Chondrocyte (in vitro differentiated cells): Measurements from ENCODE around the gene KCNQ1OT1. TPM values are rescaled to one million over a fixed set of nuclear protein-coding genes. Genes with fewer than 3 reads are reported as not detected.

Experiments used
- DNase-seq: peaks from one replicate; pipeline ENCODE4 v3.0.0; 2021; ENCODE audit warnings: mixed read lengths, low spot score
- H3K27ac Mint-ChIP-seq: one replicate; pipeline ENCODE4 v1.8.0; 2021; ENCODE audit warnings: mild to moderate bottlenecking, moderate library complexity, mixed read lengths; ENCODE audit not compliant: unreplicated experiment
- H3K27me3 Mint-ChIP-seq: 2 replicates; pipeline ENCODE4 v1.8.0; 2021; ENCODE audit warnings: low read depth, mixed read lengths
- H3K36me3 Mint-ChIP-seq: 2 replicates; pipeline ENCODE4 v1.8.0; 2021; ENCODE audit warnings: low read depth, mixed read lengths
- H3K4me1 Mint-ChIP-seq: 2 replicates; pipeline ENCODE4 v1.8.0; 2021; ENCODE audit warnings: low read depth, mild to moderate bottlenecking, mixed read lengths
- H3K4me3 Mint-ChIP-seq: one replicate; pipeline ENCODE4 v1.8.0; 2021; ENCODE audit warnings: mild to moderate bottlenecking, moderate library complexity, mixed read lengths; ENCODE audit not compliant: unreplicated experiment
- H3K9me3 Mint-ChIP-seq: 2 replicates; pipeline ENCODE4 v1.8.0; 2021; ENCODE audit warnings: low read depth, mixed read lengths
- CTCF ChIP-seq: fragments of 200-600 bp; sonication (generic); IDR thresholded peaks from 2 replicates; pipeline ENCODE4 v1.5.0; 2021; ENCODE audit warnings: antibody characterized with exemption, mild to moderate bottlenecking, moderate library complexity
- total RNA-seq: library from RNA; stranded (reverse); gene quantifications from 3 replicates; pipeline ENCODE4 v1.2.1, GENCODE V29; 2021

Gene KCNQ1OT1
- total RNA-seq, 1 donor from 2014 or later = 2.5 TPM

DNA sequence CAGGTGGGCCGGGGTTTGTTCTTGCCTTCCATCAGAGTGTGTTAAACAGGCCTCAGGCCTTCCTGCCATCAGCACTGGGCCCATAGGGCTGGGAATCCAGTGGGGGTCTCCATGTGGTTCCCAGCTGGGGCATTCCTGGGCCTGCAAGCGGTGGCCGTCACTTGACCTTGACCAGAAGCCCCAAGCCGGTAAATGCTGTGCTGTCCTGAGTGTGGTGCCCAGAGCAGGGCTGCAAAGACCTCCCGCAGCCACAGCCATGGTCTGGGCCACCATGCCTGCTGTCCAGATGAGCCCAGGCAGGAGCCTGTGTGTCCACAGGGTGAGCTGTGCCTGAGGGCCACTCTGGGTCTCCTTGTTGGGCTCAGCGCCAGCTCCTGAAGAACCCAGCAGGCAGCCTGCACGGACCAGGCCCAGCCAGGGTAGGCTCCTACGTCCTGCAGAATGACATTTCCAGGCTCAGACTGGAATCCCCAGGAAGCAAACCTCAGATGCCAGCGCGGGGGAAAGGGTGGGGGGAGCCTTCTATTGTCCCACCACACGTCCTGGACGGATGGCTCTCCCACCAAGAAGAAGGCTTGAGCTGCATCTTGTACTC lies 117.3 kb downstream of the KCNQ1OT1 start:
- Mint-ChIP-seq H3K27ac (no peak overlapping the region), H3K4me1 (peaks cover 25% of the 10 kb centered on the region), H3K9me3 (no peaks in the 10 kb centered on the region), H3K36me3 (no peaks in the 10 kb centered on the region), H3K27me3 (no peaks in the 10 kb centered on the region), H3K4me3 (no peak overlapping the region)
- no peak for TF ChIP-seq CTCF
- DNase-seq = peak; percentile 70

- no peaks in the 10 kb centered on the region for H3K9me3 Mint-ChIP-seq
- H3K27ac Mint-ChIP-seq = no peak overlapping the region
- H3K4me1 Mint-ChIP-seq = peaks cover 25% of the 10 kb centered on the region
- H3K27me3 Mint-ChIP-seq = no peaks in the 10 kb centered on the region
- H3K4me3 Mint-ChIP-seq = no peak overlapping the region
- no peak for TF ChIP-seq CTCF
- DNase-seq = peak; percentile 93
- no peaks in the 10 kb centered on the region for H3K36me3 Mint-ChIP-seq
Observed at GRCh38 chr11:2581931-2582350, 117.9 kb downstream of the KCNQ1OT1 start.

DNA sequence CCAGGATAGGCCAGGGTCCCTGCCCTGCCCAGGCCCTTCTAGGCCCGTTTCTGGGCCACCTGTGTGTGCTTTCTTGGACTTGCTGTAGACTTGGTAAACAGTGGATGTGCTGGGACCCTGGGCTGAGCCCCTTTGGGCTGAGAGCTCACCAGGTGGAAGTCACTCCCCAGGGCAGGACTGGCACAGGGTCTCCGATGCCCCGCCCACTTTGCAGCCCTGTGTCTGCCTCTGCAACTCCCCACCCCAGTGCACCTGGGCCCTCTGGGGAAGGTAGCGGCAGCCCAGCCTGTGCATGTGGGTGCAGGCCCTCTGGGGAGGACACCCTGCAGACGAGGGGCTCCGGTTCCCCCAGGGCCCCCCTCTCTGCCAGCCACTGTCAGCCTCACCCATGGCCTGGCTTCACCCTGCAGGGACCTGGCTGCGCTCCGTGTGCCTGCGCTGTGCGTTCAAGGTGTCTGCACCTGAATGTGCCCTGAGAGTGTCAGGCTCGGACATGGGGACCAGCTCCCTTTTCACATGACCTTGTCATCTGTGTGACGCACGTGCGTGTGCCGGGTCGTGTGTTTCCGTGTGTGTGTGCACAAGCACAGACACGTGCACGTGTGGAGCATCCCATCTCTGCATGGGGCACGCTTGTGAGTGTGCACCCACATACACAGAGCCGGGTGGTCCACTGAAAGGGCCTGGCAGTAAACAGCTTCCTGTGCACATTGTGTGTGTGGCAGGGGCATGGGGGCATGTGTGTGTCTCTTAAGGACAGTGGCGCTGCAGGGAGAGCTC lies 118.5 kb downstream of the KCNQ1OT1 start:
- no peaks in the 10 kb centered on the region for H3K9me3 Mint-ChIP-seq
- peaks cover 25% of the 10 kb centered on the region for H3K4me1 Mint-ChIP-seq
- DNase-seq = peak; percentile 91
- H3K4me3 Mint-ChIP-seq = no peak overlapping the region
- TF ChIP-seq CTCF = no peak
- H3K36me3 Mint-ChIP-seq = no peaks in the 10 kb centered on the region
- no peaks in the 10 kb centered on the region for H3K27me3 Mint-ChIP-seq
- no peak overlapping the region for H3K27ac Mint-ChIP-seq

GRCh38 chr11:2580571-2581001 lies 119.2 kb downstream of the KCNQ1OT1 start:
- no peak overlapping the region for H3K4me3 Mint-ChIP-seq
- H3K27me3 Mint-ChIP-seq = no peaks in the 10 kb centered on the region
- peak; percentile 89 for DNase-seq
- no peaks in the 10 kb centered on the region for H3K36me3 Mint-ChIP-seq
- TF ChIP-seq CTCF = no peak
- peaks cover 25% of the 10 kb centered on the region for H3K4me1 Mint-ChIP-seq
- no peaks in the 10 kb centered on the region for H3K9me3 Mint-ChIP-seq
- no peak overlapping the region for H3K27ac Mint-ChIP-seq

- no peaks in the 10 kb centered on the region for H3K9me3 Mint-ChIP-seq
- peaks cover 25% of the 10 kb centered on the region for H3K4me1 Mint-ChIP-seq
- peak; percentile 38 for DNase-seq
- H3K27me3 Mint-ChIP-seq = no peaks in the 10 kb centered on the region
- no peak for TF ChIP-seq CTCF
- H3K27ac Mint-ChIP-seq = no peak overlapping the region
- H3K36me3 Mint-ChIP-seq = no peaks in the 10 kb centered on the region
- no peak overlapping the region for H3K4me3 Mint-ChIP-seq
Observed at GRCh38 chr11:2580061-2580421, 119.8 kb downstream of the KCNQ1OT1 start.
